Left ventricle myocardium inferior (tissue), 1 donor: ENCODE results near the gene GTF2IRD1. TPM values are rescaled to one million over a fixed set of nuclear protein-coding genes. Genes with fewer than 3 reads are reported as not detected.
"Not testable (repeated sequence)": the region's sequence is repeated elsewhere in the genome, so short reads cannot be mapped to it uniquely, and the experiment has no call there.

Experiments used
- DNase-seq: peaks from one replicate; pipeline ENCODE4 v3.0.0-alpha.2; 2020
- H3K27ac ChIP-seq: fragments of 200-600 bp; replicated peaks from 2 replicates; pipeline ENCODE4 v1.8.0; 2021
- H3K27me3 ChIP-seq: fragments of 200-600 bp; 2 replicates; pipeline ENCODE4 v1.8.0; 2021; ENCODE audit warnings: low read depth
- H3K36me3 ChIP-seq: fragments of 200-600 bp; 2 replicates; pipeline ENCODE4 v1.8.0; 2021
- H3K4me1 ChIP-seq: fragments of 200-600 bp; 2 replicates; pipeline ENCODE4 v1.8.0; 2021
- H3K4me3 ChIP-seq: fragments of 200-600 bp; 2 replicates; pipeline ENCODE4 v1.8.0; 2021; ENCODE audit warnings: mild to moderate bottlenecking, moderate library complexity
- H3K9me3 ChIP-seq: fragments of 200-600 bp; replicated peaks from 2 replicates; pipeline ENCODE4 v1.8.0; 2021
- CTCF ChIP-seq: fragments of 200-600 bp; IDR thresholded peaks from 2 replicates; pipeline ENCODE4 v1.8.0; 2021; ENCODE audit warnings: antibody characterized with exemption, mild to moderate bottlenecking, borderline replicate concordance
- intact Hi-C: fragments of 100-400 bp; cut with micrococcal nuclease; formaldehyde crosslinking; loops from one replicate; pipeline ENCODE4 v1.11.0; 2022
- total RNA-seq: library from RNA; stranded (reverse); fragmentation: NEBNext Ultra II Directional; extraction: Animal tissue kit (Norgen Biotek cat#: 25700); gene quantifications from one replicate; pipeline ENCODE4 v1.2.1, GENCODE V29; 2021
- donor health status: DM: no; HTN: yes; CAD: no; lungs with severe emphysema.

Gene GTF2IRD1
- total RNA-seq, 1 donor from 2014 or later, result 15.8 TPM

DNA sequence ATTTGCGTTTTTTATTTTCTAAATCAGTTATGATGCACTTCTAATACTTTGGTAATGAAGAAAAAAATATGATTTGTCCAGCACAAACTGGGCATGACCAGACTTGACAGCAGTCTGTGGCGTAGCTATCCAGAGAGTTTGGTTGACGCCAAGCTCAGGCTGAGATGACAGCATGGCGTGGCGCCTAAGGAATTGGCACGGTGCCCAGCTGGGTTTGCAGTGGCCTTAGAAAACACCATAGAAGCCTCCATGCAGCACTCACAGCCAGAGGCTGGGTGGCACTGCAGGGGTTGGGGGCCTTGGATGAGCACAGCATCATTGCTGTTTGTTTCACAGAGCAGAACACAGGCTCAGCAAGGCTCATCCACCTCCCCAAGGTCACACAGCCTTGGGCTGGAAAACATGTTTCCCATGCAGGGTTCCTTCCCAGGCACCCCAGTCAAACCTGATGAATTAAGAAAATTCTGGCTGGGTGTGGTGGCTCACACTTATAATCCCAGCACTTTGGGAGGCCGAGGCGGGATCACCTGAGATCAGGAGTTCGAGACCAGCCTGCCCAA is 88.9 kb downstream of the GTF2IRD1 start:
- Histone ChIP-seq H3K27ac (peak overlapping the region; percentile 60), H3K36me3 (peaks cover 40% of the 10 kb centered on the region)
- intact Hi-C loops, result no loop called here

GRCh38 chr7:74544706-74545469 is 91.2 kb downstream of the GTF2IRD1 start:
- no peak overlapping the region for H3K27ac ChIP-seq
- H3K4me3 ChIP-seq, result no peak overlapping the region
- peaks cover 25% of the 10 kb centered on the region for H3K36me3 ChIP-seq
- intact Hi-C loops, result no loop called here
- H3K4me1 ChIP-seq, result peaks cover 15% of the 10 kb centered on the region
- no peaks in the 10 kb centered on the region for H3K27me3 ChIP-seq
- TF ChIP-seq CTCF, result peak; percentile 52
- no peak for DNase-seq
- peaks cover 10% of the 10 kb centered on the region for H3K9me3 ChIP-seq

More for the DNA sequence above, 88.9 kb downstream of the GTF2IRD1 start:
- Histone ChIP-seq H3K4me3 (no peak overlapping the region), H3K9me3 (peaks cover 10% of the 10 kb centered on the region), H3K27me3 (no peaks in the 10 kb centered on the region), H3K4me1 (peaks cover 11% of the 10 kb centered on the region)
- TF ChIP-seq CTCF, result no peak
- peak; percentile 70 for DNase-seq

GRCh38 chr7:74545921-74546320 is 92.2 kb downstream of the GTF2IRD1 start:
- H3K4me3 ChIP-seq, result no peak overlapping the region
- intact Hi-C loops, result no loop called here

DNA sequence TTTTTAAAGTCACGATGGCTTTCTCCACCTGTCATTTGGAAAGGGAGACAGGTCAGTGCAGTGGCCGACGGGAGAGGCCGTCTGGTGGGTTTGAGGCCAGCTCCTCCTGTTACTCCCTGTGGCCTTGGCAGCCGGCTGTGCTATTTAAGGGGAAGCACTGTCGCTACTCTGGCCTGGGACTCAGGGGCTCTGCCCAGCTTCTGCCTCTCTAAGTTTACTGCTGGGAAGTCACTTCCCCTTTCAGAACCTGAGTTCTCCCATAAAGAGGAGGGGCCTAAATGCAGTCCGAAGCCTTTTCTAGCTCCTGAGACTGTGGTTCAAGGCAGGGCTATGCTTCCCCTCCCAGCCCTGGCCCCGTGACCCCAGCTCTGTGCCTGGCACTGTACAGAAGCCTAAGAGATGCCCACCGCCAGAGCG is 99.9 kb downstream of the GTF2IRD1 start:
- H3K9me3 ChIP-seq, intact Hi-C loops, H3K27me3 ChIP-seq, H3K4me3 ChIP-seq: not testable (repeated sequence)
- peak; percentile 37 for DNase-seq
- Histone ChIP-seq H3K27ac (peak overlapping the region; percentile 81), H3K36me3 (peaks cover 18% of the 10 kb centered on the region), H3K4me1 (peaks cover 21% of the 10 kb centered on the region)

More at GRCh38 chr7:74545921-74546320, 92.2 kb downstream of the GTF2IRD1 start:
- Histone ChIP-seq H3K4me1 (peaks cover 15% of the 10 kb centered on the region), H3K36me3 (peaks cover 22% of the 10 kb centered on the region), H3K27ac (no peak overlapping the region), H3K27me3 (no peaks in the 10 kb centered on the region), H3K9me3 (peaks cover 10% of the 10 kb centered on the region)
- no peak for TF ChIP-seq CTCF
- no peak for DNase-seq

DNA sequence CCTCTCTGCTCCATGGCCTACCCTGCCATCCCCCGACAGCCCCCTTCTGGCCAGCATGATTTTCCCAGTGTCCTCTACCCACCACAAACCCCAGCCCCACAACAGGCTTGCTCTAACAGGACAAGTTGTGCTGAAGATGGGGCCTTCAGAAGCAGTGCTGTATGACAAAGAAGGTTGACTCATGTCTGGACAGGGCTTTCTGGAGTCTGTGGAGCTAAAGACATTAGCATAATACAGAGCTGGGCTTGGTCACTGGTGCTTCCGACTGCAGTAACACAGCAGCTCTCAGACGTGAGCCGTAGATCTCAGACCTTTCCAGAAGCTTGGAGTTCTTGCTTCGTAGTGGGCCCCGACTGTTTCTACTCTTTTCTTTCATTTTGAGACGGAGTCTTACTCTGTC is 100.5 kb downstream of the GTF2IRD1 start:
- Histone ChIP-seq H3K4me3 (no peak overlapping the region), H3K9me3 (no peaks in the 10 kb centered on the region), H3K36me3 (peaks cover 24% of the 10 kb centered on the region), H3K4me1 (peaks cover 21% of the 10 kb centered on the region), H3K27ac (peak overlapping the region; percentile 81), H3K27me3 (no peaks in the 10 kb centered on the region)
- no peak for TF ChIP-seq CTCF
- no peak for DNase-seq
- intact Hi-C loops, result no loop called here
